GM12878 (cell line): Measurements from ENCODE around the gene LONRF3. TPM values are rescaled to one million over a fixed set of nuclear protein-coding genes. Genes with fewer than 3 reads are reported as not detected.

Source experiments
- ATAC-seq: fragments of 200-7000 bp; cut with Tn5 transposase; 3 replicates; pipeline ENCODE4 v1.9.1; 2020; ENCODE audit warnings: mild to moderate bottlenecking, moderate library complexity
- Bru-seq: library from RNA; stranded (reverse); fragments of 400-500 nt; gene quantifications from one replicate; lab custom pipeline; 2021; lab: Mats Ljungman, UMichigan
- BruChase-seq, 2 experiments: library from RNA; stranded (reverse); fragments of 400-500 nt; gene quantifications; one replicate each; lab custom pipeline; 2021; lab: Mats Ljungman, UMichigan
- BruUV-seq: library from RNA; stranded (reverse); fragments of 400-500 nt; replicated peaks from 2 replicates; lab custom pipeline; 2021; lab: Mats Ljungman, UMichigan
- CTCF ChIA-PET: fragments of 300-600 bp; sonication (Branson Sonifier 250); formaldehyde crosslinking; extraction: SDS; loops from one replicate; lab custom pipeline; 2021; ENCODE audit warnings: inconsistent platforms; lab: Yijun Ruan, JAX
- POLR2A ChIA-PET: fragments of 350-600 bp; formaldehyde crosslinking; extraction: SDS; loops from one replicate; lab custom pipeline; 2021; ENCODE audit warnings: inconsistent platforms; lab: Charles Lee
- RAD21 ChIA-PET: fragments of 300-600 bp; sonication (Branson Sonifier 250); formaldehyde crosslinking; loops from one replicate; lab custom pipeline; 2023; ENCODE audit warnings: antibody characterized with exemption; ENCODE audit not compliant: unreplicated experiment; lab: Charles Lee
- SMC1A ChIA-PET: fragments of 300-600 bp; sonication (Branson Sonifier 250); formaldehyde crosslinking; loops from one replicate; lab custom pipeline; 2023; ENCODE audit not compliant: unreplicated experiment, uncharacterized antibody; lab: Charles Lee
- DNase-seq: peaks from one replicate; pipeline ENCODE4 v3.0.0-alpha.2; 2011; ENCODE audit warnings: low read depth, low spot score
- FAIRE-seq: peaks from 3 replicates; lab custom pipeline; 2011; peaks lifted over from hg19 to GRCh38; lab: Jason Lieb, UNC
- H2AFZ ChIP-seq: 2 replicates; pipeline ENCODE4 v1.6.0; 2011; ENCODE audit warnings: low read depth, low read length, control low read depth; ENCODE audit not compliant: control insufficient read depth
- H3K27ac ChIP-seq: 2 replicates; pipeline ENCODE4 v1.5.1; 2011; ENCODE audit warnings: control low read depth; ENCODE audit not compliant: control insufficient read depth, insufficient read depth
- H3K27me3 ChIP-seq, 2 experiments: replicated peaks in 1 of 2; 2 replicates each; pipeline versions ENCODE4 v1.6.0 to v1.6.1; 2011; ENCODE audit warnings: low read length in 1 of 2; ENCODE audit not compliant: control insufficient read depth in 2 of 2, insufficient read depth in 2 of 2
- H3K36me3 ChIP-seq, 2 experiments: 2 replicates each; pipeline ENCODE4 v1.5.1; 2011; ENCODE audit warnings: low read length in 1 of 2; ENCODE audit not compliant: control insufficient read depth in 2 of 2, insufficient read depth in 2 of 2
- H3K4me1 ChIP-seq: 2 replicates; pipeline ENCODE4 v1.6.1; 2011; ENCODE audit warnings: mild to moderate bottlenecking, low read length, moderate library complexity, mixed read lengths; ENCODE audit not compliant: control insufficient read depth, insufficient read depth
- H3K4me2 ChIP-seq: 2 replicates; pipeline ENCODE4 v1.6.0; 2011; ENCODE audit warnings: control low read depth; ENCODE audit not compliant: control insufficient read depth, insufficient read depth
- H3K4me3 ChIP-seq: fragments of 200-600 bp; sonication (generic); 2 replicates; pipeline ENCODE4 v1.5.1; 2016
- H3K79me2 ChIP-seq: 2 replicates; pipeline ENCODE4 v1.6.0; 2011; ENCODE audit warnings: low read length; ENCODE audit not compliant: control insufficient read depth, insufficient read depth
- H3K9ac ChIP-seq: 2 replicates; pipeline ENCODE4 v1.8.0; 2011; ENCODE audit warnings: low read length, control low read depth, mixed read lengths; ENCODE audit not compliant: control insufficient read depth, insufficient read depth
- H3K9me3 ChIP-seq: replicated peaks from 3 replicates; pipeline ENCODE4 v1.5.1; 2011; ENCODE audit warnings: mild to moderate bottlenecking, low read length; ENCODE audit not compliant: control insufficient read depth, insufficient read depth
- H4K20me1 ChIP-seq: 2 replicates; pipeline ENCODE4 v1.6.0; 2011; ENCODE audit not compliant: control insufficient read depth, insufficient read depth
- CBFB ChIP-seq: IDR thresholded peaks from 2 replicates; pipeline ENCODE4 v1.6.1; 2016; ENCODE audit warnings: antibody characterized with exemption, low read depth
- CREB1 ChIP-seq: IDR thresholded peaks from 2 replicates; pipeline ENCODE4 v1.6.1; 2012; ENCODE audit warnings: low read depth, mild to moderate bottlenecking, inconsistent platforms
- EED ChIP-seq: sonication (generic); IDR thresholded peaks from 2 replicates; pipeline ENCODE4 v1.6.1; 2016; ENCODE audit warnings: antibody characterized with exemption, low read depth
- MEF2A ChIP-seq: IDR thresholded peaks from 2 replicates; pipeline ENCODE4 v1.6.1; 2011; ENCODE audit warnings: low read depth, mild to moderate bottlenecking, low read length, moderate library complexity; ENCODE audit not compliant: insufficient read depth
- NRF1 ChIP-seq: conservative IDR thresholded peaks from 2 replicates; pipeline ENCODE4 v1.6.1; 2011; ENCODE audit warnings: mild to moderate bottlenecking, low read depth, low read length, improper control_type of control experiment
- YY1 ChIP-seq: IDR thresholded peaks from 2 replicates; pipeline ENCODE4 v1.6.1; 2011; ENCODE audit warnings: low read depth, mild to moderate bottlenecking, low read length
- WGBS: methylation state at CpG from one replicate; pipeline ENCODE4 v1.1.6; 2016; ENCODE audit warnings: low lambda C conversion rate; ENCODE audit not compliant: insufficient replicate concordance, insufficient coverage; ENCODE audit errors: missing lambda C conversion rate; 5-methylcytosine and 5-hydroxymethylcytosine counted together
- in situ Hi-C: fragments of 300-500 bp; cut with MboI; formaldehyde crosslinking; loops from 9 replicates; pipeline ENCODE4 v1.14.3; 2018; ENCODE audit warnings: mixed read lengths
- intact Hi-C: fragments of 100-400 bp; cut with micrococcal nuclease; formaldehyde crosslinking; loops from one replicate; pipeline ENCODE4 v1.14.2; 2022; ENCODE audit not compliant: unreplicated experiment
- long read RNA-seq, 2 experiments: library from polyadenylated mRNA; unstranded; transcript quantifications; one replicate each; pipeline ENCODE4 v2.0.0, GENCODE V29; 2019 to 2020
- polyA minus RNA-seq, 3 experiments: library from RNA; depleted of rRNA, polyadenylated mRNA; stranded (reverse); fragments of >200 nt; gene quantifications; 2 replicates each; pipeline ENCODE4 v1.2.3, GENCODE V29; 2011
- polyA plus RNA-seq, 11 experiments: library from polyadenylated mRNA; depleted of rRNA in 4 of 11; unstranded in 6 of 11; stranded (reverse) in 5 of 11; fragments of >200 nt; fragmentation: Nextera tagmentation in 4 of 11; fragmentation: Illumina TruSeq in 1 of 11; extraction: Ambion mirVana in 4 of 11; extraction: Trizol in 1 of 11; gene quantifications; 1 replicate in 1 of 11; 2 replicates in 10 of 11; pipeline versions ENCODE4 v1.2.1 to v1.2.3, GENCODE V29; 2011 to 2016; ENCODE audit warnings: inconsistent platforms in 2 of 11, missing spikeins in 2 of 11, low read depth in 1 of 11
- total RNA-seq, 4 experiments: library from RNA; depleted of rRNA in 3 of 4; stranded (reverse); fragments of >200 nt in 3 of 4; fragmentation: Illumina TruSeq in 1 of 4; extraction: Trizol in 1 of 4; gene quantifications; 2 replicates each; pipeline versions ENCODE4 v1.2.1 to v1.2.3, GENCODE V29; 2013 to 2021
- TF ChIP-seq, protein P1 (sequence below): IDR thresholded peaks from 2 replicates; pipeline ENCODE4 v1.6.1; 2011; ENCODE audit warnings: borderline replicate concordance, low read depth, mild to moderate bottlenecking, moderate library complexity, mixed read lengths, low read length; ENCODE audit not compliant: insufficient read depth; ENCODE audit errors: extremely low read length

The LONRF3 gene
- 0.15 TPM in 1 of 2 replicates, not detected in the other for total RNA-seq (2013; cell fraction: nucleolus; rRNA removed)
- total RNA-seq (2014; rRNA removed) = 0.23 TPM in 1 of 2 replicates, not detected in the other
- 0.09 TPM in 2 replicates for total RNA-seq (2014; rRNA removed; fragmentation: Illumina TruSeq; extraction: Trizol)
- 0.10 and 0.16 TPM in 2 replicates for total RNA-seq (2021)
- polyA plus RNA-seq (2011; ENCODE audit: low read depth) = not detected
- 0.05 TPM in 1 of 2 replicates, not detected in the other for polyA plus RNA-seq (2011; rRNA removed)
- polyA plus RNA-seq (2011; cell fraction: cytosol; rRNA removed) = 0.03 TPM in 1 of 2 replicates, not detected in the other
- 0.04 TPM in 1 of 2 replicates, not detected in the other for polyA plus RNA-seq (2011; cell fraction: nucleus; rRNA removed)
- polyA plus RNA-seq (2012) = 0.14 and 0.16 TPM in 2 replicates
- polyA plus RNA-seq (2014; fragmentation: Illumina TruSeq; extraction: Trizol) = 0.09 TPM in 1 of 2 replicates, not detected in the other
- under 1 TPM in 1 of 2 experiments, not detected in 1; 0.07 TPM for polyA plus RNA-seq (2014; fragmentation: Nextera tagmentation; extraction: Ambion mirVana)
- polyA plus RNA-seq (2014; rRNA removed) = 0.05 and 0.08 TPM in 2 replicates
- polyA plus RNA-seq (2016; fragmentation: Nextera tagmentation; extraction: Ambion mirVana) = not detected
- polyA minus RNA-seq (2011; rRNA and poly(A)+ RNA removed) = 0.15 TPM in 1 of 2 replicates, not detected in the other
- 0.42 TPM in 1 of 2 replicates, not detected in the other for polyA minus RNA-seq (2011; cell fraction: cytosol; rRNA and poly(A)+ RNA removed)
- polyA minus RNA-seq (2011; cell fraction: nucleus; rRNA and poly(A)+ RNA removed) = not detected in 2 replicates
- Bru-seq, nascent RNA = percentile 13 among the genes with signal in this experiment
- BruChase-seq, experiment 1, labeled RNA remaining after a 6-hour chase = percentile 16 among the genes with signal in this experiment
- percentile 13 among the genes with signal in this experiment for BruChase-seq, experiment 2, labeled RNA remaining after a 2-hour chase
- long read RNA-seq, experiment 1 = 0 reads
- long read RNA-seq, experiment 2 = 0 reads

DNA sequence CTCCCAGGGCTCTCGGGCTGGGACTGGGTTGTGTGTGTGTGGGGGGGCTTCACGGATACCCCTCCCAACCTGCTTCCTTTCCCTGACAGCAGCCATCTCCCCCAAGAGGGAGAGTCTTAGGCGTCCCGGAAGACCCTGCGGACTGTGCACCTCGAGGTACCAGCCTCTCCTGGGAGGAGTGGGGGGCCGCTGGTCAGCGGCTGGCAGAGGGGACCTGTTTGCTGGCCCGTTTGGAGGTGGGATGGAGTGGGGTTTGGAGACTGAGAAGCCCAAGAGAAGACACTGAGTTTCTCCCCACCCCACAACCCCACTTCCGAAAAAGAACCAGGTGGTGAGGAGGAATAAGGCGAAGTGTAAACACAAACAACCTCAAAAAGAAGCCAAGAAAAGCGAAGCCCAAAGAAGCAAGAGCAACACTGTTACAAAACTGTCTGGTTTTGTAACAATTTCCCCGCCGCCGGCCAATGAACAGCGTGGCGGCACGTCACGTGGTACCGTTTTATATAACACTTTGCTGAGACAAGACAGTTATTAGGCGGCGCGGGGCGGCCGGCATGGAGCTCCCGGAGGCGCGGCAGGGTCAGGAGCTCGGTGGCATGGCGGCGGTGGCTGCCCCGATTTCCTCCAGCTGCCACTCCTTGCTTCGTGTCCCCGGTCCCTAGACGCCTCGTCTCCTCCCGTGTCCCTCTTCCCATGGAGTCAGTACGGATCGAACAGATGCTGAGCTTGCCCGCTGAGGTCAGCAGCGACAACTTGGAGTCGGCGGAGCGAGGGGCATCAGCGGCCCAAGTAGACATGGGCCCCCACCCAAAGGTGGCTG, at the start of gene LONRF3:
TSS of gene LONRF3 (plus strand) at position 531 of the 820 bp plus-strand sequence. CDS start at position 694, 163 bp downstream.
- Histone ChIP-seq H3K36me3 (no peaks in the 10 kb centered on the region), H2AFZ (no peak within 1 kb of the TSS), H3K9me3 (no peaks in the 10 kb centered on the region; the same call in 2 of the 3 replicates), H3K27ac (no peak within 1 kb of the TSS), H3K4me1 (no peaks in the 10 kb centered on the region), H3K9ac (no peak within 1 kb of the TSS), H3K4me3 (no peak within 1 kb of the TSS), H3K79me2 (no peaks in the 10 kb centered on the region), H4K20me1 (no peaks in the 10 kb centered on the region), H3K4me2 (peak within 1 kb of the TSS; percentile 38; the same call in 1 of the 2 replicates), H3K27me3 (peaks cover 2 to 12% of the 10 kb centered on the region in 2 experiments)
- SMC1A ChIA-PET = no interaction called here
- no TSS peak for BruUV-seq
- POLR2A ChIA-PET = no interaction called here
- FAIRE-seq (no peak), DNase-seq (no peak), ATAC-seq (no peak)
- in situ Hi-C loops (no loop called here), intact Hi-C loops (no loop called here)
- WGBS = 32% methylated on average over 45 of the region's 45 CpGs
- RAD21 ChIA-PET = no interaction called here
- TF ChIP-seq CREB1 (no peak), CBFB (no peak), YY1 (no peak), EED (no peak), MEF2A (no peak), NRF1 (no peak)
- TF ChIP-seq, protein P1, sequence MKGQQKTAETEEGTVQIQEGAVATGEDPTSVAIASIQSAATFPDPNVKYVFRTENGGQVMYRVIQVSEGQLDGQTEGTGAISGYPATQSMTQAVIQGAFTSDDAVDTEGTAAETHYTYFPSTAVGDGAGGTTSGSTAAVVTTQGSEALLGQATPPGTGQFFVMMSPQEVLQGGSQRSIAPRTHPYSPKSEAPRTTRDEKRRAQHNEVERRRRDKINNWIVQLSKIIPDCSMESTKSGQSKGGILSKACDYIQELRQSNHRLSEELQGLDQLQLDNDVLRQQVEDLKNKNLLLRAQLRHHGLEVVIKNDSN = peak; percentile 8
- CTCF ChIA-PET = no interaction called here
